Activated gamma-delta T cell (primary cell): ENCODE data around the gene FGF7.
"Not testable (repeated sequence)": the region's sequence is repeated elsewhere in the genome, so short reads cannot be mapped to it uniquely, and the experiment has no call there.

Source experiments
- DNase-seq: peaks from one replicate; lab custom pipeline; 2025; lab: John Stamatoyannopoulos, UW

FGF7 gene

GRCh38 chr15:49438962-49439631, 16.1 kb downstream of the FGF7 start:
- no peak for DNase-seq

DNA sequence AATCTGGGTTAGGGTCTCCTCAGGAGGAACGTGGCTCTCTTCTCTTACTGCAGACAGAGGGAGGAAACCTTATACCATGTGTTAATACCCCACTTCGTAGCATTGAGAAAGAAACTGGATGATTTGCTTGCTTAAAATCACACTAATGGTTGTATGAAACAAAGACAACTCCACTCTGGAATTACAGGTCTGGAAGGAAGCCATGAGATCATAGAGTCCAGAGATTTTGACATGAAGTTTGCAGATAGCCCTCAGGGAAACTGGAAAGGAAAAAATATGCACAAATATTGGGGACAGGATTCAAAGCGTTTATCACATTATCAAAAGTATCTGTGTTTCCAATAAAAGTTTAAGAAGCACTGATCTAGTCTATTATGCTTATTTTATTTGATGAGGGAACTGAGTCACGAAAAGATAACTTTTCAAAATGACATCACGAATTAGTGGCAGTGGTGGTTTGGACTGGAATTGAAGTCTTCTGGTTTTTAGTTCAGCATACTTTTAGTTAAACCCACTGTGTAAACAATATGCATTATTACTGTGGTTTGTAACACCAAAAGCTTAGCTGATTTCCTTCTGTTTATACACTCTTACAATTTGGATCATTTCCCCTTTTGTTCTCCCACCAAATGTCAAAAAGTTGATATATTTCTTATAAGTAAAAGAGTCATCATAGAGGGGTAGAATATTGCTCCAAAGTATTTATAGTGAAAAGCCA, 16.8 kb downstream of the FGF7 start:
- no peak for DNase-seq

GRCh38 chr15:49441356-49441755, 18.3 kb downstream of the FGF7 start:
- no peak for DNase-seq

- no peak for DNase-seq
These were observed 18.8 kb downstream of the FGF7 start for GRCh38 chr15:49441816-49442215.

DNA sequence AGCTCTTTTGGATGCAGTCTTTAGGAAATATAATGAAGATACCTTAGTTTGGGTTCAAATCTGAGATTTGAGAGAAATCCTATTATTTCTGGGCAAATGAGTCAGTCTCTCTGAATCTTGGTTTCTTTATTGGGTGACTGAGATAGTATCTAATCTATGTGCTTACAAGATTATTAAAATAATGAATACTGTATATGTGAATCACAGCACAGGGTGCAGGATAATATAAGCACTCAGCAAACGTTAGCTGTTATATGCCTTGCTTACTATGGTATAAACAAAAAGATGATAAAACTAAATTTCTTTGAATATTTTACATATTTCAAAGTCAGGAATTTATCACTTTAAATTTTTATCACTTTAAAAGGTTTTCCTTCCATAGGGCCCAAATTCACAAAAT, 29.6 kb downstream of the FGF7 start:
- DNase-seq, result no peak

DNA sequence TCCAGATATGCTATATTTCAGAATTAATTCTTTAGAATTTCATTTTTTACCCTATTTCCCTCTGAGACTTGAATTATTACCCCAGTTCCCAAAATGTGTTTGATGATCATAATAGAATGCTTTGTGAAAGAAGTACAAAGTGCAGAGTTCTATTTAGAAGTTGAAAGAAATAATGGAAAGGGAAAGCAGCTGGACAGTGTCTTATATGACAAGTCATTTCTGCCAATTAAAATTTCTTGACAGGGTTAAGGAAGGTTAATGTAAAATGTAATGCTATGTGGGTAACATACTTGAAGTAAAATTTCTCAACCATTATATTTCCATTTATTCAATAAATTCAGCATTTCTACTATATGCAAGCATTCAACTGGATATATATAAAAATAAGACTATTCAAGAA, 33.1 kb downstream of the FGF7 start:
- DNase-seq, result no peak

- DNase-seq, result no peak
These were observed 35.1 kb downstream of the FGF7 start for GRCh38 chr15:49458145-49458544.

DNA sequence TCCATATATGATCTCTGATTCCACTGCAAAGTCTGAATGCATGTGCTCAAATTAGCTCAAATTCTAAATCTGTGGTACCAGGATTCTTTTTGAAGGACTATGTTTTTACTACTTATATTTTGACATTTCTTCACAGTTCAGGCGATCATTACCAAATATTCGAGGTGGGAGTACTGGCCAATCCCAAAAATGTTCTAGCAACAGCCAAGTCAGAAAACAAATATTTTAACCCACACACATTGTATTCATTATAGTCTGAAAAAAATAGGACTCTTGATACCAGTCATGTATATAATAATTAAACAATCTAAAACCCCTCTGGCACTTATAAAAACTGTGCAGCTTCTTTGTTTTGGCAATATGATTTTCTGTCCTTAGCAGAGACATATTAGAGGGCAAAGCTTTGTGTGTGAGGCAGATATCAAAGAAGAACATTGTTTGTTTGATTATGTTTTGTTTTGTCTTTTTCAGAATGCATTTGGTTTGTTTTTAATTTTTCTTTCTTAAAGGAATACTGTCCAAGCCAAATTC, 37.4 kb downstream of the FGF7 start:
- DNase-seq, result no peak

DNA sequence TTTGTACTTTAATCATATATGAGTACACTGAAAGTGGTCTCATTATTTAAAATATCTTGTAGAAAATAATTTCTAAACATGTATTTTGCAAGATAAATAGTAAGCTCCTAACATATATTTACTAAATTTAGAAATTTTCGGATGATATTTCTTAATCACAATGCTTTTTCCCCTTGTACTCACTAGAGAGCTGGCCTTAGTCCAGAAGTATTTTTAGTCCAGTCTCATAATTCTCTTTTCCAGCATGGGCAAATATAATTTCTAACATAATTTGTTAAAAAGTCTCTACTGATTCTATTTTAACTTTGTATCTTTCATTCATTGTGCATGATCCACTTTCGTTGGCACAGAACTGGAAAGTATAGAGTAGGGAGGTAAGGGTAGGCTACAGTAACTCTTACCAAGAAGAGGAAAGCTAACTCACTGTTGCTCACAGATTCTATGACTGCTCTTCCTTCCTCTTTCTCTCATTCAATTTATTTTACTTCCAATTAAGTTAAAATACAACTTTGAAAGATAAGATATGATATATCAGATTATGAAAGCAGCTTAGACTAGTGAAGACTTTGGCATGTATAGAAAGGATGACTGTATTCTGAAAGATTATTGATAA, 39.3 kb downstream of the FGF7 start:
- no peak for DNase-seq

DNA sequence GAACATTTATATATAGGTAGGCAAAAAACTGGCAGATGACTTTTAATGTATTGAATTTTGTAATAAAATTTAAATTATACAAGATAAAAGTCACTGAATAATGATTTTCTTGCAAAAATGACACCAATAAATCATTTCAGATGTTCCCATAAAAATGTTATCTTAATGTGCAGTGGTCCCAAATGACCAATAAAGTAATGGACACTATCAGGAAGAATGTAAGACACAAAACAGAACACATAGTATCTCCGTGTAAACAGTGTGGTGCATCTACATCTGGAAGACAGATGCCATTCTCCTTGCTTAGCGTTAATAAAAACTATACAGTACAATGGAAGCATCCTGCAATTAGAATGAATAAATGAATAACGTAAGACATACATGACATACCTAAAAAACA, 41.5 kb downstream of the FGF7 start:
- DNase-seq, result no peak

DNA sequence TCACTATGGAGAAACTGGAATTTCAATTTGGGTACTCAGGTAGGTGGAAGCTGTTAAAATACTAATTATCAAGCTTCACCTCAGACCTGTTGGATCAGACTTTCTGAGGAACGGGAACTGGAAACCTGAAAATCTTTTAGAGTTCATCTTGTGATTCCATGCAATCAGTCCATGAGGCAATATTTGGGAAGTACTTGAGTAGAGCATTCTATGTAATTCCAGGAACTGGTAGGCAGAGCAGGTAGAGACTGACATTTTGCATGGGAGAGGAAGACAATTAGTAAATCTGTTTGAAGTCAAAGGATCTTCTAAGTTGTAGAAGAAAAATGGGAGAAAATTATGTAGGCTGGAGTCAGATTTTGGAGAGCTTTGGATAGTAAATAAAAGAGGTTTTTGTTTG, 43.1 kb downstream of the FGF7 start:
- DNase-seq, result no peak

DNA sequence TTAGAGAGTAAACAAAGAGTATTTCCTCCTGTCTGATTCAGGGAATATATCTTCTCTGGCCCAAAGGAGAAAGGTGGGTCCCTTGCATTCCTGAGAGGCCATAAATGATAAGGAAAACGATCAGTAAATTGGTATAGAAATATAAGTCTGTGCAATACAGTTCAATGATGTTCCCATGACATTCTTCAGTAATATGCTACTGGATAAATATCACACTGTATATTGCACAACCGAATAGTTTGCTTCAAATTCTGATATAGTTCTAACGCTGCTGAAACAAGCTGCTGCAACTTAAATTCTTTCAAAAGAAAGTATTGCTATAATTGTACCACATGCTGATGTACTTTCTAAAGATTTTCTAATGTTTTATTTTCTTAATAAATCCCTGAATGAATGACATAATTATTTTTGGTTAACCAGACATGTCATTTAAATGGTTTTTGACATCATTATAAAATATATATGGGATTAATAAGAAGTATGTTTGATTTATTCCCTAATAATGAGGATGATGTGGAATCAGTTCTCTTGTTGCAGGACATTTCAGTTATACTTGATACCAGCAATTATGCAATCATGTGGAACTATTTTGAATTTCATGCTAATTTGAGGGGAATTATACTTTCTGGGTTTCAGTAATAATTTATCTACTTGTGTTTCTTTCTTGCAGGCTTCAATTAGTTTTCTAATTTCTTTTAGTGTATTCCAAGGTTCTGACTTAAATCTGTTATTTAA, 44.9 kb downstream of the FGF7 start:
- DNase-seq, result no peak

GRCh38 chr15:49468481-49468839, 45.4 kb downstream of the FGF7 start:
- DNase-seq, result no peak

- not testable (repeated sequence) for DNase-seq
These were observed 48.2 kb downstream of the FGF7 start for GRCh38 chr15:49471248-49471647.

DNA sequence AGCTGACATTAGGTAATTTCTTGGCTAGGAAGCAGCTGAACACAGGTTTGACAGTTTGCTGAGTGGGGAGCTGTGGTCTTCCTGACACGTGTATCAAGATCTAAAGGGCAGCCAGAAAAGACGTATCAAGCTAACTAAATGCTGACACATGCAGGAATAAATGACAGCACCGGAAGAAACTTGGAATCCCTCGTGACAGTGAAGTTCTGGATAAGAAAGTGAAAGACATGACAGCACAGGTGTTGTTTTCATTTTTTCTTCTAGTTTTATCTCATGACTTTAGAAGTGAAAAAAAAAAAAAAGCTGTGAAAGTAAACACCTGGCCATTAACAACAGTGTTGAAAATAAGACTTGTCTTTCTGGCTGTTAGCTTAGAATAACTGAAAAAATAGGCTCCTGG, 48.7 kb downstream of the FGF7 start:
- DNase-seq, result no peak

DNA sequence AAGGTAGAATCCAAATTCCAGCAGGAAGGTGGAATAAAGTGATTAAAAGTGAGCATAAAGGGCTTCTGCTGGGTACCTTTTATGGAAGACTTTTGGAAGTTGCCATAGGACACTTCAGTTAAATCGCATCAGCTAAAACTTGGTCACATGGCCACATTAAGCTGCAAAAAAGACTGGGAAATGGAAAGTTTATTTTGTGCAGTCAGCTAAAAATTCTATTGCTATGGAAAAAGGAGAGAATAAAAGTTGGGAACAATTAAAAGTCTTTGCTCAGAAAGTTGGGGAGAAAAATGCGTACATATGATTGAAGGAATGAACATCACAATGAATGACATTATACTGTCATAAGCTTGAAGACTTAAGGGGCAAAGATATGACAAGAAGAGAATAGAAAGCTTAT, 49.3 kb downstream of the FGF7 start:
- DNase-seq, result no peak

GRCh38 chr15:49473031-49473430, 50.0 kb downstream of the FGF7 start:
- no peak for DNase-seq

- not testable (repeated sequence) for DNase-seq
These were observed 55.0 kb downstream of the FGF7 start for GRCh38 chr15:49478021-49478420.

GRCh38 chr15:49478982-49479381, 55.9 kb downstream of the FGF7 start:
- DNase-seq, result not testable (repeated sequence)

DNA sequence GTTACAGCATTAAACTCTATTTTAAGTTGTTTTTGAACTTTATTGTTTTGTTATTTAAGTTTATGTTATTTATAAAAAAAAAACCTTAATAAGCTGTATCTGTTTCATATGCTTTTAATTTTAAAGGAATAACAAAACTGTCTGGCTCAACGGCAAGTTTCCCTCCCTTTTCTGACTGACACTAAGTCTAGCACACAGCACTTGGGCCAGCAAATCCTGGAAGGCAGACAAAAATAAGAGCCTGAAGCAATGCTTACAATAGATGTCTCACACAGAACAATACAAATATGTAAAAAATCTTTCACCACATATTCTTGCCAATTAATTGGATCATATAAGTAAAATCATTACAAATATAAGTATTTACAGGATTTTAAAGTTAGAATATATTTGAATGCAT, 62.4 kb downstream of the FGF7 start:
- not testable (repeated sequence) for DNase-seq

GRCh38 chr15:49490966-49491365, 67.9 kb downstream of the FGF7 start:
- no peak for DNase-seq

- no peak for DNase-seq
These were observed 69.1 kb downstream of the FGF7 start for GRCh38 chr15:49492151-49492550.
